Stomach (tissue), 4 donors: ENCODE results near the gene SHF.

ENCODE experiments used
- EP300 ChIP-seq: sonication (generic); formaldehyde crosslinking; IDR thresholded peaks from one replicate; pipeline ENCODE4 v1.6.1; 2017; ENCODE audit warnings: antibody characterized with exemption
- POLR2A ChIP-seq, 4 donors: fragments of 450-650 bp; IDR thresholded peaks; one replicate each; pipeline ENCODE4 v1.6.1; 2016; ENCODE audit warnings: antibody characterized with exemption in 4 of 4, control low read depth in 2 of 4, mild to moderate bottlenecking in 1 of 4, moderate library complexity in 1 of 4
- POLR2AphosphoS5 ChIP-seq, 3 donors: sonication (generic); formaldehyde crosslinking; IDR thresholded peaks; one replicate each; pipeline ENCODE4 v1.6.1; 2016; ENCODE audit warnings: antibody characterized with exemption in 3 of 3
- TF ChIP-seq, protein P1 (sequence below), 7 experiments: fragments of 450-650 bp in 4 of 7; fragments of 200-600 bp in 3 of 7; sonication (generic) in 3 of 7; IDR thresholded peaks; one replicate each; pipeline ENCODE4 v1.5.1; 2016 to 2019; ENCODE audit warnings: antibody characterized with exemption in 7 of 7, control low read depth in 2 of 7, mild to moderate bottlenecking in 1 of 7

DNA sequence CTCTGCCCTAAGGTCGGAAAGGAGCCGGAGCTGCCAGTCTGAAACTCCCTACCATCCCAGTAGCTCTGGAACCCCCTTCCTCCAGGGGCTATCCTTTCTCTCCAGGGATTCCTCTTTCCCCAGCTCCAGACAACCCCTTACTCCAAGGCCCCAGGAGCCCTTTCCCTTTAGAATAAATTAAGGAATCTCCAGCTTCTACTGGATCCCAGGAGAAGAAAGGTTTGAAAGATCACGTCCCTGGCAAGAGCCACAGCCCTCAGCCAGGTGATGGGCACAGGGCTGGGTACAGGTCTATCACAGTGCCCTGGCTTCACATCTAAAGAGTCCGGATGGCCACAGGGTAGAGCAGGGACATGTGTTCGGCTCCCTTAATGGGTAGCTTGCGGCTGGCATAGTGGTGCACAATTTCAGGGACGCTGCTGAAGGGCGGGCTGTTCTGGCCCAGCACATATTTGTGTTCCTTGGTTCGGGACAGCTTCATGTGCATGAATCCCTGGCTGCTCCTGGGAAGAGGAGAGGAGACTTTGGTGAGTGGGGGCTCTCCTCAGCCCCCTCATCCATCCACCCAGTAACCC, 20.0 kb downstream of the SHF start:
- TF ChIP-seq, protein P1, sequence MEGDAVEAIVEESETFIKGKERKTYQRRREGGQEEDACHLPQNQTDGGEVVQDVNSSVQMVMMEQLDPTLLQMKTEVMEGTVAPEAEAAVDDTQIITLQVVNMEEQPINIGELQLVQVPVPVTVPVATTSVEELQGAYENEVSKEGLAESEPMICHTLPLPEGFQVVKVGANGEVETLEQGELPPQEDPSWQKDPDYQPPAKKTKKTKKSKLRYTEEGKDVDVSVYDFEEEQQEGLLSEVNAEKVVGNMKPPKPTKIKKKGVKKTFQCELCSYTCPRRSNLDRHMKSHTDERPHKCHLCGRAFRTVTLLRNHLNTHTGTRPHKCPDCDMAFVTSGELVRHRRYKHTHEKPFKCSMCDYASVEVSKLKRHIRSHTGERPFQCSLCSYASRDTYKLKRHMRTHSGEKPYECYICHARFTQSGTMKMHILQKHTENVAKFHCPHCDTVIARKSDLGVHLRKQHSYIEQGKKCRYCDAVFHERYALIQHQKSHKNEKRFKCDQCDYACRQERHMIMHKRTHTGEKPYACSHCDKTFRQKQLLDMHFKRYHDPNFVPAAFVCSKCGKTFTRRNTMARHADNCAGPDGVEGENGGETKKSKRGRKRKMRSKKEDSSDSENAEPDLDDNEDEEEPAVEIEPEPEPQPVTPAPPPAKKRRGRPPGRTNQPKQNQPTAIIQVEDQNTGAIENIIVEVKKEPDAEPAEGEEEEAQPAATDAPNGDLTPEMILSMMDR (IDR thresholded peaks at IDR 0.05) = no peak
- TF ChIP-seq EP300 = no peak
- no peak for TF ChIP-seq POLR2AphosphoS5 (IDR thresholded peaks at IDR 0.05)
- TF ChIP-seq POLR2A (IDR thresholded peaks at IDR 0.05) = no peak
